PFSK-1 (cell line): ENCODE measurements around the gene ADGRB3.

Experiments
- FOXP2 ChIP-seq: optimal IDR thresholded peaks from 2 replicates; pipeline ENCODE3; 2011; ENCODE audit warnings: borderline replicate concordance, control low read depth, inconsistent platforms; ENCODE audit not compliant: insufficient read depth; ENCODE audit errors: extremely low read length, extremely low read depth
- POLR2AphosphoS5 ChIP-seq: IDR thresholded peaks from 2 replicates; pipeline ENCODE4 v1.6.1; 2012; ENCODE audit warnings: low read depth, mild to moderate bottlenecking, control low read depth, low read length, moderate library complexity
- REST ChIP-seq, 2 experiments: IDR thresholded peaks; 2 replicates each; pipeline versions ENCODE4 v1.6.1 to v1.8.0; 2011 to 2012; ENCODE audit warnings: low read depth in 2 of 2, low read length in 2 of 2, control low read depth in 1 of 2, inconsistent platforms in 1 of 2, mild to moderate bottlenecking in 1 of 2, moderate library complexity in 1 of 2; ENCODE audit not compliant: insufficient read depth in 1 of 2
- SIN3A ChIP-seq: IDR thresholded peaks from 2 replicates; pipeline ENCODE4 v1.6.1; 2012; ENCODE audit warnings: mild to moderate bottlenecking, low read length, moderate library complexity, borderline replicate concordance; ENCODE audit not compliant: insufficient read depth
- TAF1 ChIP-seq: IDR thresholded peaks from 2 replicates; pipeline ENCODE4 v1.6.1; 2012; ENCODE audit warnings: low read length, control low read depth, borderline replicate concordance; ENCODE audit not compliant: insufficient read depth

Gene ADGRB3

GRCh38 chr6:68826501-68826900, 191.4 kb downstream of the ADGRB3 start:
- TF ChIP-seq FOXP2 (no peak), TAF1 (no peak), POLR2AphosphoS5 (no peak), SIN3A (no peak), REST (IDR thresholded peaks at IDR 0.05; ENCODE audit: insufficient read depth in 1 of 2, low read depth in 2 of 2, low read length in 2 of 2) (no peak)

- TF ChIP-seq POLR2AphosphoS5: no peak
- no peak for TF ChIP-seq TAF1
- TF ChIP-seq FOXP2: no peak
- no peak for TF ChIP-seq SIN3A
- TF ChIP-seq REST (IDR thresholded peaks at IDR 0.05; ENCODE audit: insufficient read depth in 1 of 2, low read depth in 2 of 2, low read length in 2 of 2): no peak
Measured at GRCh38 chr6:68834551-68834950, 199.5 kb downstream of the ADGRB3 start.

DNA sequence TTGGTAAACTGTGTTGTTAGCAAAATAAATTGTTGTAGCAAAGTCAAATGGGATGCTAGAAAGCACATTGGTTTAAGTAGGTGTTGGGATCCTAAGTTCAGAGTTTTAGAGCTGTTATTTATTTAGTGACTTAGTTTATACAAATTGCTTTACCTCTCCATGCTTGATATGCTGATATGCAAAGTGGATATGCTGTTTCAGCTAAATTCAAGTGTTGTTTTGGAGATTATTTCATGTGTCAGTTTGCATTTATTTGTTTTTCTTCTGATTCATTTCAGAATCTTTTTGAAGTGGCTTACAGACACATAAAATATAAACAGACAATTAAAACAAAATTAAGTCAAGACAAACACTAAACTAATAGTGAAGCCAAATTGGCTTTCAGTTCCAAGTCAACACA, 203.5 kb downstream of the ADGRB3 start:
- TF ChIP-seq POLR2AphosphoS5 (no peak), SIN3A (no peak), REST (IDR thresholded peaks at IDR 0.05; ENCODE audit: insufficient read depth in 1 of 2, low read depth in 2 of 2, low read length in 2 of 2) (no peak), FOXP2 (no peak), TAF1 (no peak)

GRCh38 chr6:68852791-68853190, 217.7 kb downstream of the ADGRB3 start:
- TF ChIP-seq FOXP2 (no peak), TAF1 (no peak), SIN3A (no peak), POLR2AphosphoS5 (no peak), REST (IDR thresholded peaks at IDR 0.05; ENCODE audit: insufficient read depth in 1 of 2, low read depth in 2 of 2, low read length in 2 of 2) (no peak)

DNA sequence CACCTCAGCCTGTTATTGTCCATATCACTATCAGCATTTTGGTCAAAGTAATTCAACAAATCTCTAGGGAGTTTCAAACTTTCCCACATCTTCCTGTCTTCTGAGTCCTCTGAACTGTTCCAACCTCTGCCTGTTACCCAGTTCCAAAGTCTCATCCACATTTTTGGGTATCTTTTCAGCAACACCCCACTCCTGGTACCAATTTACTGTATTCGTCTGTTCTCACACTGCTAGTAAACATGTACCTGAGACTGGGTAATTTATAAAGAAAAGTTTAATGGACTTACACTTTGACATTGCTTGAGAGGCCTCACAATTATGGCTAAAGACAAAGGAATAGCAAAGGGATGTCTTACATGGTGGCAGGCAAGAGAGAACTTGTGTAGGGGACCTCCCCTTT, 224.2 kb downstream of the ADGRB3 start:
- TF ChIP-seq TAF1: no peak
- no peak for TF ChIP-seq REST (IDR thresholded peaks at IDR 0.05; ENCODE audit: insufficient read depth in 1 of 2, low read depth in 2 of 2, low read length in 2 of 2)
- no peak for TF ChIP-seq POLR2AphosphoS5
- TF ChIP-seq SIN3A: no peak
- TF ChIP-seq FOXP2: no peak
